H9 (cell line): ENCODE measurements around the gene SEPTIN7. TPM values are rescaled to one million over a fixed set of nuclear protein-coding genes. Genes with fewer than 3 reads are reported as not detected.

ENCODE experiments used
- DNase-seq: peaks from one replicate; pipeline ENCODE4 v3.0.0-alpha.2; 2017
- H2AFZ ChIP-seq: one replicate; pipeline ENCODE4 v1.6.1; 2013; ENCODE audit warnings: mild to moderate bottlenecking, low read length, control low read depth, moderate library complexity
- H2AK5ac ChIP-seq: 2 replicates; pipeline ENCODE4 v1.6.1; 2013; ENCODE audit warnings: low read length, control low read depth, mixed read lengths; ENCODE audit not compliant: insufficient read length
- H2BK120ac ChIP-seq: one replicate; pipeline ENCODE4 v1.6.1; 2013; ENCODE audit warnings: low read depth, mild to moderate bottlenecking, low read length, control low read depth, inconsistent platforms; ENCODE audit not compliant: poor library complexity, severe bottlenecking
- H2BK12ac ChIP-seq: 2 replicates; pipeline ENCODE4 v1.6.1; 2013; ENCODE audit warnings: low read length, control low read depth, mixed read lengths, low read depth; ENCODE audit not compliant: insufficient read length
- H2BK15ac ChIP-seq: 2 replicates; pipeline ENCODE4 v1.6.1; 2013; ENCODE audit warnings: low read depth, low read length, control low read depth
- H2BK20ac ChIP-seq: one replicate; pipeline ENCODE4 v1.6.1; 2013; ENCODE audit warnings: low read depth, mild to moderate bottlenecking, low read length, control low read depth, inconsistent platforms; ENCODE audit not compliant: poor library complexity, severe bottlenecking
- H2BK5ac ChIP-seq: 2 replicates; pipeline ENCODE4 v1.6.1; 2013; ENCODE audit warnings: low read length, control low read depth, mixed read lengths; ENCODE audit not compliant: insufficient read length
- H3K14ac ChIP-seq: 2 replicates; pipeline ENCODE4 v1.6.1; 2013; ENCODE audit warnings: low read length, control low read depth; ENCODE audit not compliant: insufficient read depth
- H3K18ac ChIP-seq: 2 replicates; pipeline ENCODE4 v1.6.1; 2013; ENCODE audit warnings: low read depth, mild to moderate bottlenecking, mixed read lengths, low read length, control low read depth; ENCODE audit not compliant: insufficient read length
- H3K23ac ChIP-seq: 2 replicates; pipeline ENCODE4 v1.6.1; 2013; ENCODE audit warnings: low read length, control low read depth, mixed read lengths, low read depth; ENCODE audit not compliant: insufficient read length
- H3K23me2 ChIP-seq: 2 replicates; pipeline ENCODE4 v1.6.1; 2013; ENCODE audit warnings: low read depth, mild to moderate bottlenecking, mixed read lengths, low read length, control low read depth; ENCODE audit not compliant: insufficient read length, poor library complexity, severe bottlenecking
- H3K27ac ChIP-seq: 2 replicates; pipeline ENCODE4 v1.5.1; 2013; ENCODE audit warnings: low read length, control low read depth, mixed read lengths, low read depth; ENCODE audit not compliant: insufficient read length
- H3K27me3 ChIP-seq: 2 replicates; pipeline ENCODE4 v1.6.1; 2013; ENCODE audit warnings: low read length, control low read depth, inconsistent platforms; ENCODE audit not compliant: insufficient read depth
- H3K4ac ChIP-seq: 2 replicates; pipeline ENCODE4 v1.6.1; 2013; ENCODE audit warnings: low read depth, mild to moderate bottlenecking, control low read depth, inconsistent platforms, low read length, moderate library complexity
- H3K4me1 ChIP-seq: 2 replicates; pipeline ENCODE4 v1.6.1; 2013; ENCODE audit warnings: low read length, control low read depth, inconsistent platforms; ENCODE audit not compliant: insufficient read depth
- H3K4me2 ChIP-seq: 2 replicates; pipeline ENCODE4 v1.6.1; 2013; ENCODE audit warnings: low read length, control low read depth, mixed read lengths; ENCODE audit not compliant: insufficient read length, insufficient read depth
- H3K56ac ChIP-seq: 2 replicates; pipeline ENCODE4 v1.6.1; 2013; ENCODE audit warnings: low read depth, mild to moderate bottlenecking, mixed read lengths, low read length, control low read depth; ENCODE audit not compliant: insufficient read length
- H3K79me1 ChIP-seq: 2 replicates; pipeline ENCODE4 v1.6.1; 2013; ENCODE audit warnings: low read depth, mild to moderate bottlenecking, moderate library complexity, low read length, control low read depth, inconsistent platforms; ENCODE audit not compliant: insufficient read depth, poor library complexity, severe bottlenecking
- H3K79me2 ChIP-seq: 2 replicates; pipeline ENCODE4 v1.6.1; 2013; ENCODE audit warnings: low read length, control low read depth, inconsistent platforms; ENCODE audit not compliant: insufficient read depth
- H3K9ac ChIP-seq: 2 replicates; pipeline ENCODE4 v1.6.1; 2013; ENCODE audit warnings: low read length, control low read depth, mixed read lengths; ENCODE audit not compliant: insufficient read length; ENCODE audit errors: extremely low read depth
- H3K9me3 ChIP-seq: one replicate; pipeline ENCODE4 v1.6.1; 2013; ENCODE audit warnings: low read depth, low read length, inconsistent platforms; ENCODE audit not compliant: control insufficient read depth
- H3T11ph ChIP-seq: one replicate; pipeline ENCODE4 v1.6.1; 2013; ENCODE audit warnings: mild to moderate bottlenecking, low read length, control low read depth, inconsistent platforms
- H4K20me1 ChIP-seq: one replicate; pipeline ENCODE4 v1.6.1; 2013; ENCODE audit not compliant: control insufficient read depth, insufficient read length, insufficient read depth
- H4K5ac ChIP-seq: 2 replicates; pipeline ENCODE4 v1.6.1; 2013; ENCODE audit warnings: low read depth, mild to moderate bottlenecking, mixed read lengths, low read length, control low read depth; ENCODE audit not compliant: insufficient read length
- H4K8ac ChIP-seq: replicated peaks from 2 replicates; pipeline ENCODE4 v1.6.1; 2013; ENCODE audit warnings: low read length, control low read depth, mixed read lengths, low read depth; ENCODE audit not compliant: insufficient read length
- H4K91ac ChIP-seq: 2 replicates; pipeline ENCODE4 v1.6.1; 2013; ENCODE audit warnings: low read depth, mild to moderate bottlenecking, moderate library complexity, mixed read lengths, low read length, control low read depth; ENCODE audit not compliant: insufficient read length
- H3K27ac Mint-ChIP-seq, 3 experiments: 2 replicates in 2 of 3; 3 replicates in 1 of 3; pipeline ENCODE4 v1.8.0; 2020 to 2021; ENCODE audit warnings: mixed read lengths in 3 of 3, mild to moderate bottlenecking in 1 of 3, moderate library complexity in 1 of 3
- H3K27me3 Mint-ChIP-seq: 2 replicates; pipeline ENCODE4 v1.8.0; 2021; ENCODE audit warnings: low read depth, mild to moderate bottlenecking, moderate library complexity, mixed read lengths
- H3K36me3 Mint-ChIP-seq, 3 experiments: 2 replicates in 2 of 3; 3 replicates in 1 of 3; pipeline ENCODE4 v1.8.0; 2020 to 2021; ENCODE audit warnings: low read depth in 3 of 3, mixed read lengths in 3 of 3; ENCODE audit not compliant: insufficient read depth in 1 of 3
- H3K4me1 Mint-ChIP-seq, 2 experiments: 2 replicates each; pipeline ENCODE4 v1.8.0; 2020; ENCODE audit warnings: mixed read lengths in 2 of 2
- H3K4me3 Mint-ChIP-seq, 2 experiments: 2 replicates in 1 of 2; 3 replicates in 1 of 2; pipeline ENCODE4 v1.8.0; 2020 to 2021; ENCODE audit warnings: mild to moderate bottlenecking in 2 of 2, mixed read lengths in 2 of 2, moderate library complexity in 1 of 2
- H3K9me3 Mint-ChIP-seq, 2 experiments: 2 replicates in 1 of 2; 3 replicates in 1 of 2; pipeline ENCODE4 v1.8.0; 2020; ENCODE audit warnings: mild to moderate bottlenecking in 2 of 2, mixed read lengths in 2 of 2, moderate library complexity in 1 of 2
- WGBS: extraction: QIAGEN DNeasy Blood & Tissue Kit; methylation state at CpG from one replicate; pipeline ENCODE4 v1.1.7; 2013; ENCODE audit warnings: missing lambda C conversion rate, low lambda C conversion rate, mixed read lengths; ENCODE audit not compliant: insufficient read length; ENCODE audit errors: extremely low coverage; 5-methylcytosine and 5-hydroxymethylcytosine counted together
- total RNA-seq: library from RNA; stranded (reverse); gene quantifications from 2 replicates; pipeline ENCODE4 v1.2.1, GENCODE V29; 2021
- TF ChIP-seq, protein P1 (sequence below): fragments of 200-600 bp; sonication (generic); conservative IDR thresholded peaks from 3 replicates; pipeline ENCODE4 v1.8.0; 2021; ENCODE audit warnings: antibody characterized with exemption, mild to moderate bottlenecking

SEPTIN7 gene
- total RNA-seq, 1 experiment from 2014 or later: 184 TPM

DNA sequence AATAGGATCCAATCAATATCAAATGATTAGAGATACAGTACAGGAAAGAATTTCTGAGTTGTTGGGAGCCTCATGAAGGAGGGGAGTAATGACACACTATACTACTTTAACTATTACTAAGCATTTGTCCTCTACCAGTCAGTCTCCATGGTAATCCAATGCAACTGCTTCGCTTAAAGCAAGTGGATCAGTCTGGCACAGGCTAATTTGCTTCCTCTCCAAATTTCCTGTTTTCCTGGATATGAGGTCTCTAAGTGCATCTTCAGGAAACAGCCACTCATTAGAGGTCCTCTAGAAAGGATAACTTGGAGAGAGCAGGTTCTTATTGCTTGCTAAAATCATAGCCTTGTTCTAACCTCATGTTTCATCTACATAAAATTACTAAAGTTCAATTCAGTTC, 8.4 kb upstream of the SEPTIN7 start:
- H4K91ac ChIP-seq: no peak overlapping the region
- H3K56ac ChIP-seq: no peak overlapping the region
- H3K27me3 ChIP-seq: no peaks in the 10 kb centered on the region
- H2BK20ac ChIP-seq: no peak overlapping the region
- H3K4me1 ChIP-seq: no peaks in the 10 kb centered on the region
- H3K9ac ChIP-seq: no peak overlapping the region
- H3K14ac ChIP-seq: no peak overlapping the region
- WGBS: no CpG with 5 or more reads among the region's 1 CpG
- no peak overlapping the region for H4K8ac ChIP-seq
- no peak overlapping the region for H3T11ph ChIP-seq
- no peak overlapping the region for H2AFZ ChIP-seq
- Mint-ChIP-seq H3K27me3 (no peaks in the 10 kb centered on the region), H3K4me1 (peaks cover 17 to 23% of the 10 kb centered on the region in 2 experiments), H3K9me3 (peaks cover 12 to 13% of the 10 kb centered on the region in 2 experiments), H3K4me3 (no peak overlapping the region), H3K27ac (no peak overlapping the region), H3K36me3 (peaks cover 5 to 11% (median 11%) of the 10 kb centered on the region in 3 experiments; a peak in 6 of 7 replicates)
- H2BK5ac ChIP-seq: no peak overlapping the region
- H3K4me2 ChIP-seq: no peak overlapping the region
- no peaks in the 10 kb centered on the region for H3K79me1 ChIP-seq
- no peak overlapping the region for H4K5ac ChIP-seq
- H2BK12ac ChIP-seq: no peak overlapping the region
- H2AK5ac ChIP-seq: no peak overlapping the region
- no peaks in the 10 kb centered on the region for H3K79me2 ChIP-seq
- H2BK15ac ChIP-seq: no peak overlapping the region
- no peak overlapping the region for H2BK120ac ChIP-seq
- H3K18ac ChIP-seq: no peak overlapping the region
- no peak overlapping the region for H3K4ac ChIP-seq
- no peak overlapping the region for H3K27ac ChIP-seq
- no peaks in the 10 kb centered on the region for H4K20me1 ChIP-seq
- H3K23ac ChIP-seq: no peak overlapping the region
- TF ChIP-seq, protein P1, sequence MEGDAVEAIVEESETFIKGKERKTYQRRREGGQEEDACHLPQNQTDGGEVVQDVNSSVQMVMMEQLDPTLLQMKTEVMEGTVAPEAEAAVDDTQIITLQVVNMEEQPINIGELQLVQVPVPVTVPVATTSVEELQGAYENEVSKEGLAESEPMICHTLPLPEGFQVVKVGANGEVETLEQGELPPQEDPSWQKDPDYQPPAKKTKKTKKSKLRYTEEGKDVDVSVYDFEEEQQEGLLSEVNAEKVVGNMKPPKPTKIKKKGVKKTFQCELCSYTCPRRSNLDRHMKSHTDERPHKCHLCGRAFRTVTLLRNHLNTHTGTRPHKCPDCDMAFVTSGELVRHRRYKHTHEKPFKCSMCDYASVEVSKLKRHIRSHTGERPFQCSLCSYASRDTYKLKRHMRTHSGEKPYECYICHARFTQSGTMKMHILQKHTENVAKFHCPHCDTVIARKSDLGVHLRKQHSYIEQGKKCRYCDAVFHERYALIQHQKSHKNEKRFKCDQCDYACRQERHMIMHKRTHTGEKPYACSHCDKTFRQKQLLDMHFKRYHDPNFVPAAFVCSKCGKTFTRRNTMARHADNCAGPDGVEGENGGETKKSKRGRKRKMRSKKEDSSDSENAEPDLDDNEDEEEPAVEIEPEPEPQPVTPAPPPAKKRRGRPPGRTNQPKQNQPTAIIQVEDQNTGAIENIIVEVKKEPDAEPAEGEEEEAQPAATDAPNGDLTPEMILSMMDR: no peak
- no peaks in the 10 kb centered on the region for H3K9me3 ChIP-seq
- DNase-seq: no peak
- H3K23me2 ChIP-seq: no peaks in the 10 kb centered on the region
